Fibroblast of upper back skin (primary cell): ENCODE measurements around the gene CLEC2A.
"Not testable (repeated sequence)": the region's sequence is repeated elsewhere in the genome, so short reads cannot be mapped to it uniquely, and the experiment has no call there.

Experiments
- DNase-seq: peaks from one replicate; pipeline ENCODE4 v3.0.0-alpha.2; 2013

Gene CLEC2A

DNA sequence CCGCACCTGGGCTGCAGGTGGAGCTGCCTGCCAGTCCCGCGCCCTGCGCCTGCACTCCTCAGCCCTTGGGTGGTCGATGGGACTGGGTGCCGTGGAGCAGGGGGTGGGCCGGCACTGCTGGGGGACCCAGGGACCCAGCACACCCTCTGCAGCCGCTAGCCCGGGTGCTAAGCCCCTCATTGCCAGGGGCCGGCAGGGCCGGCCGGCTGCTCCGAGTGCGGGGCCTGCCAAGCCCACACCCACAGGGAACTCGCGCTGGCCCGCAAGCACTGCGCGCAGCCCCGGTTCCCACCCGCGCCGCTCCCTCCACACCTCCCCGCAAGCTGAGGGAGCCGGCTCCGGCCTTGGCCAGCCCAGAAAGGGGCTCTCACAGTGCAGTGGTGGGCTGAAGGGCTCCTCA is 56.0 kb downstream of the CLEC2A start:
- not testable (repeated sequence) for DNase-seq

DNA sequence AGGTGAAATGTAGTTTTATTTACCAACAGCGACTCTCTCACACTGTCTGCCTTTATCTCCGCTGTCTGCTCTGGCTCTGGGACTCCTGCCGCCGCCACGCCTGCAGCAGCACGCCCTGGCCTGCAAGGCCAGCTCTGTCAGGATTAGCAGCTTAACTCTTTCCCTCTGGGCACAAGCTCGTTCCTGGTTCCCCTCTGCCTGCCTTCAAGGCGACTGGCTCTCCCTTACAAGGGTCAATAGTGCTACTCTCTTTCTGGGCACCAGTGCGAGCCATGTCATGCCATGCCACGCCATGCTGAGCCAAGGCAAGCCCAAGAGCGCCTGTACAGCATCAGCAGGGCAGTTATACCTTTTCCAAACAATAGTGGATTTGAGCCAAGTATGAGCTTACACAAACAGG is 59.4 kb downstream of the CLEC2A start:
- DNase-seq, result no peak

DNA sequence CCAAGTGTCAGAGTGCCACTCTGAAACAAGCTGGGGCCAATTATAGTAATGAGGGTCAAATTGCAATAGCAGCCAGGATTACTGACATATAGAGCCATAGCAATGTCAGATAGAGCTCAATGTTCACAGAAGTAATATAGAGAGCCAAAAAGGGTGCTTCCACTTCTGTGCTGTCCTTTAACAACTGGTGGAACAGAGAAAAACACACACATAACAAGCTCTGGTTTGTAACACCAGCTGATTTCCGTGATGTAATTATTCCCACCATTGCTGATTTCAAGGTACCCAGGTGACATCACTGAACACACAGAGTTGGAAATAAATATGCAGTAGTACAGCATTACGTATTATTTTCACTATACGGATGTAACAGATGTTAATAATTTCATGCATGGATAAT is 60.0 kb downstream of the CLEC2A start:
- no peak for DNase-seq

DNA sequence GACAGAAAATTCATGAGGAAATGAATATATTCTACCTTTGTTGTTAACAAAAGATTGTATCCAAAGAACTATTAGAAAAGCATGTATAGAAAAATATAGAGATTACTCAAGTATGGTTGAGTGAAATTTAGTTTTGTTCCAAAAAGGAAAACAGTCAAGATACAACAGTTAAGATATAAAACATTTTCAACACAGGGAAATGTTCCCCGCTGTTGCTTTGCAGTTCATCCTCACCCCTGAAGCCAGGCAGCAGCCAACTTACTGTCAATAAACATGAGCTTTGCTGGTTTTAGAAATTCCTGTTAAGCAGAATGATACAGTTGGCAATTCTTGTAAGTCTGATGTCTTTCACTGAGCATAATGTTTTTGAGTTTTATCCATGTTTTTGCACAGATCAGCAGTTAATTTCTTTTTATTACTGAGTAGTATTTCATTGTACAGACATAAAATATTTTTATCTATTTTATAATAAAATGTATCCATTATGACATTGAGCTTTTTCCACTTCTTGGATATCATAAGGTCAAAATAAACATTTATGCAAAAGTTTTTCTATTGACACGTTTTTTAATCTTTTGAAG is 61.8 kb downstream of the CLEC2A start:
- DNase-seq, result peak; percentile 3

DNA sequence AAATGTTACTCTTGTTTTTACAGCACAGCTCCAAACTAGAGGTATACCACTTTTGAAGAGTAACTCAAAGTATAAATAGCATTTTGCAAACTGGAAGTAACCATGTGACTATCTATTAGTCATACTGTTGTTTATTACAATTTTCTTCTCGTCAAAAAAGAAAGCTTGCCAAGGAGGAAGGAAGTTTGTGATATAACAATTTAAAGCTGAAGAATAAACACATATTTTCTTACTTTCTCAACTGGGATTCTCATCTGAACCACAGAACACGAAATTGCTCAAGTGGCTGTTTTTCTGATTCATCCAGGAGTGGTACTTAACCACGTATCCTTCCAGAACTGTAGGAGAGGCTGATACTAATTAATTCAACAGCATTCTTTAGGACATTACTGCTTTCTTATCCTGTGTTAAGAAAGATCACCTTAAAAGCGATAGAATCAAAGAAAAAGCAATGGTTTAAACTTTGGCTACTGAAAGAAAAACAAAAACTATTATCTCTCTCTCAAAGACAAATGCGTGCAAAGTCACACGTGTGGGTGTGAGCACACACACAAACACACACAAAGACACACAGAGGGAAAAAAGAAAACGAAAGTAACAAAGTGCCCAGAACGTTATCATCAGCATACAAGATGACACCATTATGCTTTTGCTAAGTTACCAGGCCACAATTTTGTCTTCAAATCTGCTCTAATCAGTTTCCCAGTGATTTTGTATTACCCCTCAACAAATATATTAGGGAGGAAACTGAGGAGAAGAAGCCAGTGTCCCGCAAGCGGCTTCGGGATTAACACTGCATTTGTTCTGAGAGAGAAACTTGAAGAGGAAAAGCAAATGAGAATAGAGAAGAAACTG is 62.6 kb downstream of the CLEC2A start, which contains the start of gene CLEC2B:
Gene CLEC2B (minus strand): TSS at position 48 of the 855 bp plus-strand sequence.
- DNase-seq, result peak; percentile 69

DNA sequence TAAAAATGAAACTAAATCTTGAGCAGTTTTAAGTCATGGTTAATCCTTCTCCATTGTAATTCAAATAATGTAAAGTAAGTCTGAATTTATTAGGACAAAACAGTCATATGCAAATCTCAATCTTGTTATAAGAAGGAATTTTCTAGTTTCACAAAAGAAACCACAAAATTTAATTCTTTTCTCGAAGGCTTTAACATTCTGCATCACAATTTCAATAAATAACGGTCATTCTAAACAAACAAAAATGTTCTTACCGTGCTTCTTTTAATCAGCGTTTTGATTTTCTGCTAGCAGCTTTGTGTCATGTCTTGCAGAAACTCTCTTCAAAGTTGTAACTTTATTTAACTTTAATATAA is 63.2 kb downstream of the CLEC2A start:
- no peak for DNase-seq

DNA sequence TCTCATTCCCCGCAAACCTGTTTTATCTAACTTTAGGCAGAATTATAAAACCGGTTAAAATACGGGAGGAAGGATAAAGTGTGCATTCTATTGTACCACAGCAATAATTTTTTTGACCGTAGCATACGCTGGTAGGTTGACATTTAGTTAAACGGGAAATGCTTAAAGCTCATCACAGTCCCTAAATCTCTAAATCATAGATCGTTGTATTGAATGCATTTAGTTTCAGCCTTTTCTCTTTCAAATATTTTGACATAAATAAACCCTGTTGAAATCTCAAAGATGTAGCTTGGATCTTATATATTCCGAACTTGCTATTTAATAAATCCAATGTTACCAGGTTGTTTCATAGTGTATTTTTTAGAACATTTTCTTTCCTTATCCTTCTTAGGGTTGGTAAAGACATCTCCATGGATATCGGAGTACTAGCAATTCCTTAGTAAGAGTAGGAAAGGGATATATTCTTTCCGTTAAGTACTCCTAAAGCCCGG is 63.8 kb downstream of the CLEC2A start:
- no peak for DNase-seq

DNA sequence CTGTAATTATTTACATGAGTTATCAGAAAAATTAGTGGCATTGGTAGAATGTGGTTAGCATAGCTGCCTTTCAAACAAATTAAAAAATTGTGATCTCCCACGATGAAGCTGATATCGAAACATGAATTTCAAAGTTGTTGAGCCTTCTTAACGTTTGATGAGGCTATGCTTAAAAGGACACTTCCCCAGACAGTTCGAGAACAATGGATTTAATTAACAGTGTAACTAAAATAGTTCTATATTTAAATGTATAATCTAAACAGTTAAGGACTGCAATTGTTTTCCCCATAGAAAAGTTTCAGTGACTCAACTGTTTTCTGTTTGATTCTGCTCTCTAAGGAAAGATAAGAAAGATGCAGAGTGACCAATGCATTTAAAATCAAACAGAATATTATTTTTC is 64.6 kb downstream of the CLEC2A start:
- no peak for DNase-seq

DNA sequence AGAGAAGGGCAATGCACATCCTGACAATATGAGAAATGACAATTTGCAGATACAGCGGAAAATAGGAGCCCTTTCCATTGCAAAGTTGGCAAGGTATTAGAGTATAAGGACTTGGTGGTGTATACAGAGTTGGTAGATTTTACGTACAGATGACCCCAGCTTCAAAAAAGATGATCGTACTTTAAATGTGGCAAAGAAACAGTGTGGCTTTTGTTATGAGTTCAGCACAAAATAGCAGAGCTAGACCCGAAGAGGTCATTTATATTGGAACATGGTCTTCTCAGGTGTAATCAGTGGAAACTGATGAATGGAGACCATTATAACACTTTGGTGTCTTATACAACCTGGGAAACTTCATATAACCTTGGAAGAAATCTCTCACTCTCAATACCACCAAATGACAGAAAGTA is 65.3 kb downstream of the CLEC2A start:
- no peak for DNase-seq

DNA sequence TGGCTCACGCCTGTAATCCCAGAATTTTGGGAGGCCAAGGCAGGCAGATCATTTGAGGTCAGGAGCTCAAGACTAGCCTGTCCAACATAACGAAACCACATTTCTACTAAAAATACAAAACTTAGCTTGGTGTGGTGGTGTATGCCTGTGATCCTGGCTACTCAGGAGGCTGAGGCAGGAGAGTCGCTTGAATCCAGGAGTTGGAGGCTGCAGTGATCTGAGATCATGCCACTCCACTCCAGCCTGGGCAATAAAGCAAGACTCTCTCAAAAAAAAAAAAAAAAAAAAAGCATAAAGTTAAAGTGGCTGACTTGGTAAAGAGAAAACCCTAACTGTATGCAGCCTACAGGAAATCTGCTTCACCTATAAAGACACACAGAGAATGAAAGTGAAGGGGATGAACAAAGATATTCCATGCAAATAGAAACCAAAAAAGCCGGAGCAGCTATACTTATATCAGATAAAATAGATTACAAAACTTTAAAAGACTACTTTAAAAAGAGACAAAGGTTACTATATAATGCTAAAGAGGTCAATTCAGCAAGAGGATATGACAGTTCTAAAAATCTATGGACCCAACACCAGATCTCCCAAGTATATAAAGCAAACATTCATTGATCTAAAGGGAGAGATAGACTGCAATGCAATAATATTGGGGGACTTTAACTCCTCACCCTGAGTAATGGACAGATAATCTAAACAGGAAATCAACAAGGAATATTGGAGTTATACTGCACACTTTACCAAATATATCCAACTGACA is 67.1 kb downstream of the CLEC2A start:
- no peak for DNase-seq
